WTC11 (cell line): Measurements from ENCODE around the gene ZXDC.

Experiments
- CTCF ChIP-seq: fragments of 200-600 bp; IDR thresholded peaks from 2 replicates; pipeline ENCODE4 v1.8.0; 2022; ENCODE audit warnings: antibody characterized with exemption
- ZBTB21 ChIP-seq: sonication (generic); formaldehyde crosslinking; IDR thresholded peaks from 2 replicates; pipeline ENCODE4 v1.8.1; 2023; ENCODE audit warnings: mild to moderate bottlenecking, missing genetic modification reagents, borderline replicate concordance

- TF ChIP-seq ZBTB21 (CRISPR knock-in tag) (no peak), CTCF (no peak)
Measured at GRCh38 chr3:126414961-126415660, 60.6 kb downstream of the ZXDC start.
